HG03196 (cell line): ENCODE measurements around the gene PTRH2.
"Not testable (repeated sequence)": the region's sequence is repeated elsewhere in the genome, so short reads cannot be mapped to it uniquely, and the experiment has no call there.

Experiments
- ATAC-seq: cut with Tn5 transposase; IDR thresholded peaks from one replicate; pipeline ENCODE4 v1.9.1; 2021; ENCODE audit not compliant: unreplicated experiment

The PTRH2 gene

GRCh38 chr17:59707149-59707970 is at the start of gene PTRH2, which contains the start of gene VMP1:
Gene PTRH2, minus strand, starts transcription at chr17:59707430. Its CDS starts 9,452 bp downstream, at chr17:59697978.
Gene VMP1, plus strand, starts transcription at chr17:59707654. Its CDS starts 23,793 bp downstream, at chr17:59731447.
- peak; percentile 97 for ATAC-seq

- no peak for ATAC-seq
These were observed 49.1 kb upstream of the PTRH2 start for GRCh38 chr17:59756236-59756818.

GRCh38 chr17:59755069-59755468 is 47.8 kb upstream of the PTRH2 start:
- ATAC-seq = not testable (repeated sequence)

GRCh38 chr17:59754552-59754951 is 47.3 kb upstream of the PTRH2 start:
- ATAC-seq = no peak

- no peak for ATAC-seq
These were observed 46.6 kb upstream of the PTRH2 start for GRCh38 chr17:59753522-59754467.

- ATAC-seq = no peak
These were observed 45.7 kb upstream of the PTRH2 start for GRCh38 chr17:59752922-59753321.

- no peak for ATAC-seq
These were observed 45.2 kb upstream of the PTRH2 start for GRCh38 chr17:59752446-59752845.

- no peak for ATAC-seq
These were observed 44.8 kb upstream of the PTRH2 start for GRCh38 chr17:59751955-59752413.

GRCh38 chr17:59748591-59748990 is 41.4 kb upstream of the PTRH2 start:
- no peak for ATAC-seq

GRCh38 chr17:59746849-59747445 is 39.7 kb upstream of the PTRH2 start:
- no peak for ATAC-seq

- no peak for ATAC-seq
These were observed 37.8 kb upstream of the PTRH2 start for GRCh38 chr17:59745040-59745439.

GRCh38 chr17:59743842-59744241 is 36.6 kb upstream of the PTRH2 start:
- no peak for ATAC-seq

GRCh38 chr17:59737324-59737723 is 30.1 kb upstream of the PTRH2 start:
- no peak for ATAC-seq

GRCh38 chr17:59734226-59734625 is 27.0 kb upstream of the PTRH2 start:
- no peak for ATAC-seq

GRCh38 chr17:59733697-59734096 is 26.5 kb upstream of the PTRH2 start:
- no peak for ATAC-seq

- no peak for ATAC-seq
These were observed 23.1 kb upstream of the PTRH2 start for GRCh38 chr17:59730268-59730834.

GRCh38 chr17:59727817-59728533 is 20.7 kb upstream of the PTRH2 start:
- no peak for ATAC-seq

- no peak for ATAC-seq
These were observed 18.5 kb upstream of the PTRH2 start for GRCh38 chr17:59725691-59726090.

- no peak for ATAC-seq
These were observed 16.4 kb upstream of the PTRH2 start for GRCh38 chr17:59723607-59724006.

GRCh38 chr17:59723041-59723440 is 15.8 kb upstream of the PTRH2 start:
- no peak for ATAC-seq
